AG09309 (cell line): ENCODE results near the gene LDLRAD4.

Experiments
- DNase-seq: peaks from one replicate; pipeline ENCODE4 v3.0.0-alpha.2; 2010; ENCODE audit warnings: low read depth
- H3K4me3 ChIP-seq: 2 replicates; pipeline ENCODE4 v1.5.1; 2011; ENCODE audit warnings: mild to moderate bottlenecking, low read depth, low read length, moderate library complexity; ENCODE audit not compliant: control insufficient read depth
- TF ChIP-seq, protein P1 (sequence below): IDR thresholded peaks from 2 replicates; pipeline ENCODE4 v1.5.1; 2011; ENCODE audit warnings: mild to moderate bottlenecking, low read depth, low read length, inconsistent platforms; ENCODE audit not compliant: insufficient read depth, control insufficient read depth; ENCODE audit errors: missing control alignments

Gene LDLRAD4

DNA sequence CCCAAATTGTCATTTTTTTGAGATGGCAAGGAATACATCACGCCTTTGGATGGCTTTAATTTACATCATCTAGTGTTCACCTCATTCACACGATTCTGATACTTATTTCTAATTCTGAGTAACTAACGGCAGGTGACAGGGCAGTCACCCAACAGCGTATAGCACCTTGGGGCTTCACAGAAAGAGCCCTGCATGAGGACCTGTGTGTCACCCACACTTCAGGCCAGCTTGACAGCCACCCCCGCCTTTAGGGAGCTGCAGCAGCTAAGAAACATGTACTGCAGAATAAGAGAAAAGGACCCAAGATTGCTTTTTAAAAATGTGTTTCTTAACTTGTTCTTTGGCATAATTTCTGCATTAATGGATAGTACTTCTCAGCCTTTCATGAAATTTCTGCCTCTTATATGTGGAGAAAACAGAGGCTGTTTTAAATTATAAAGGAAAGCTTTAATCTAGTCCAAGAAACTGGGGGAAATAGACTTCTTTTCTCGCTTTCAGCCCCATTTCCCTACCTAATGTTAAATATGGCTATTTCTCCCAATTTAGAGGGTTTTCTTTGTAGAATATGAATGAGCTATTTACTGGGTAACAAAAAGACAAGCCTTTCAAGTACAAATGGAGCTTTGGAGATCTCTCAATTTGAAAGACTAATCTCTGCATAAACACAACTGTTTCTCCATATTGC lies 245.1 kb downstream of the LDLRAD4 start:
- DNase-seq, result no peak
- TF ChIP-seq, protein P1, sequence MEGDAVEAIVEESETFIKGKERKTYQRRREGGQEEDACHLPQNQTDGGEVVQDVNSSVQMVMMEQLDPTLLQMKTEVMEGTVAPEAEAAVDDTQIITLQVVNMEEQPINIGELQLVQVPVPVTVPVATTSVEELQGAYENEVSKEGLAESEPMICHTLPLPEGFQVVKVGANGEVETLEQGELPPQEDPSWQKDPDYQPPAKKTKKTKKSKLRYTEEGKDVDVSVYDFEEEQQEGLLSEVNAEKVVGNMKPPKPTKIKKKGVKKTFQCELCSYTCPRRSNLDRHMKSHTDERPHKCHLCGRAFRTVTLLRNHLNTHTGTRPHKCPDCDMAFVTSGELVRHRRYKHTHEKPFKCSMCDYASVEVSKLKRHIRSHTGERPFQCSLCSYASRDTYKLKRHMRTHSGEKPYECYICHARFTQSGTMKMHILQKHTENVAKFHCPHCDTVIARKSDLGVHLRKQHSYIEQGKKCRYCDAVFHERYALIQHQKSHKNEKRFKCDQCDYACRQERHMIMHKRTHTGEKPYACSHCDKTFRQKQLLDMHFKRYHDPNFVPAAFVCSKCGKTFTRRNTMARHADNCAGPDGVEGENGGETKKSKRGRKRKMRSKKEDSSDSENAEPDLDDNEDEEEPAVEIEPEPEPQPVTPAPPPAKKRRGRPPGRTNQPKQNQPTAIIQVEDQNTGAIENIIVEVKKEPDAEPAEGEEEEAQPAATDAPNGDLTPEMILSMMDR, result no peak
- H3K4me3 ChIP-seq, result no peak overlapping the region

DNA sequence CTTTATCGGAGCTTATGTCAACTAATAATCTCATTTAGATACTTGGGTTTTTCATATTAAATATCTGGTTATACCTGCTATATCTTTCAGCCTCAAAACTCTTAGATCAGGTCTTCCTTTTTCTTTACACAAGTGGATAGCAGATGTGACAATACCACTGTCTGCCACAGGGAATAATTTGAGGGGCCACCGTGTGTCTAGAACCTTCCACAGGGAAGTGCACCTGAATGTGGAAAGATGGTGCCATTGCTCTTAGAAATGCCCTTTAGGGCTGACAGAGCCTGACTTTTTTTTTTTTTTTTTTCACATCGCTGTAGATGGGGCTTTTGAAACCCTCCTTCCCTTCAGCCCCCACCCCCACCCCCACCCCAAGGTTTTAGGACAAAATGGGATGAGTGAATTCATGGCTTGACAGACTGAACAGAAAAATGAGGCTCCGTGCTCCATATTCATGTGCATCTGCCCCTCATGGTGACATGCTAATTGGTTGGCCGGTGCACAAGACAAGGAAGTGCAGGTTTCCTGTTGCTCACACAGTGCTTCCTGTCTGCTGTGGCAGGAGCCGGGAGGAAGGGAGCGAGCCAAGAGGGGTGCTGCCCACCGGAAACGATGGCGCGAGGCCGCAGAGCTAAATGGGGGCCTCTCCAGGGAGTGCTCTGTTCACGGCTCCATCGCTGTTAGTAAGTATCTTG lies 246.0 kb downstream of the LDLRAD4 start:
- H3K4me3 ChIP-seq, result no peak overlapping the region
- DNase-seq, result no peak
- TF ChIP-seq, protein P1, result no peak

DNA sequence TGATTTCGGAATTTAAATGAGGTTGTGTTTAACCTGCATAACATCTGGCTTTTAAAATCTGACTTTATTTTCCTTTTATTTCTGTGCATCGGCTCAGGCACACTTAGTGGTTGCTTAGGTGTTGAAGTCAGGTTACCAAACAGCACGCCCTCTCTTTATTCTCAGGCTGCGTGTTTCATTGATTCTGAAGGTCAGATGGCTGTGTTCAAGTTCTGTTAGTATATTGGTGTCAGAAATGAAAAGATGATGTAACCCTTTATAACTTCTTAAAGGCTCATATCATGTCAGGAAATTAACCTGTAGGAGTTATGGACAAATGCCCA lies 246.5 kb downstream of the LDLRAD4 start:
- no peak overlapping the region for H3K4me3 ChIP-seq
- DNase-seq, result no peak
- TF ChIP-seq, protein P1, result no peak

DNA sequence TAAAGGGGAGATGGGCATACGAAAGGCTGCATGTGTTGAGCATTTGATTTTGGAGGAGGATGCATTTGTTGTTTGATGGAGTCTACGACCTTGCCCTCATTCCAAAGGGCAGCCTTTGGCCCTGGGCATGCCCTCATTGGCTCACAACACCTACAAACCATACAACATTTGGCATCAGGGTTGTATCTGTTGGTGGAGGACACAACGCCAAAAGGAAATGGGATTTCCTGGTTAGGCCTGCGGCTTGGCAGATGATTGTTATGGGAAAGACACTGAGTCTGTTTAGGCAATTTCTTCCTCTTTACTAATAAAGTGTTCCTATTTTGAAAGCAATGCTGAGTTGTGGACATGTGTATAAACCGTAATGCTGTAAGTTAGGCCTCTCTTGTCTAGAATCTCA lies 246.9 kb downstream of the LDLRAD4 start:
- no peak overlapping the region for H3K4me3 ChIP-seq
- TF ChIP-seq, protein P1, result no peak
- DNase-seq, result no peak

DNA sequence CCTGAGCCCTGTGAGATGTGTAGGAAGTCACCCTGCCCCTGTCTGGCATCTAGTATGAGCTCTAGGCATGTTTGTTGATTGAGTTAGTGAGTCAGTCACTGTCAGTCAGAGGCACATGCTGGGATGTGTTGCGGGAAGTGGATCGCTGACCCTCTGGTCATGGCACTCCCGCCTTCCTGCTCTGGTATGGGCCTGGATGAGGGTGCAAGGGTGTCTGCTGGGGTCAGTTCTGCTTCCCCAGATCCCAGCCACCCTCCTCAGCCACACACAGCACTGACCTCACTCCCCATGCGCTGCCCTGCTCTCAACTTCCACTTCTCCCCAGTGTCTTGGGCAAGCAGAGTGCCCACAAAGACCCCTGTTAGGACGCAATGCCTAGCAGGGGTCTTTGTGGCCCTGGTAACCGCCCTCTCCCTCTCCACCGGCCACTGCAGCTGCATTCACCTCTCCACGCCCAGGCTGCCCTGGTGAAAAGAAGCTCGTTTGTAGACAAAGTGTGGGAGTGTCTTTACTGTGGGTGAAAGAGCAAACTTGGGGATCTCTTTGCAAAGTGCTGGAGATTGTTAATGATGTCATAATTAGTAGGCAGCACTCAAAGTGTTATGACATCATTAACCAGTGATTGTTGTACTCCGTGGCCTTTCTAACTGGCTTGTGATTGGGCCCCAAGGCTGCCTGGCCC lies 252.1 kb downstream of the LDLRAD4 start:
- TF ChIP-seq, protein P1, result no peak
- no peak for DNase-seq
- H3K4me3 ChIP-seq, result no peak overlapping the region

DNA sequence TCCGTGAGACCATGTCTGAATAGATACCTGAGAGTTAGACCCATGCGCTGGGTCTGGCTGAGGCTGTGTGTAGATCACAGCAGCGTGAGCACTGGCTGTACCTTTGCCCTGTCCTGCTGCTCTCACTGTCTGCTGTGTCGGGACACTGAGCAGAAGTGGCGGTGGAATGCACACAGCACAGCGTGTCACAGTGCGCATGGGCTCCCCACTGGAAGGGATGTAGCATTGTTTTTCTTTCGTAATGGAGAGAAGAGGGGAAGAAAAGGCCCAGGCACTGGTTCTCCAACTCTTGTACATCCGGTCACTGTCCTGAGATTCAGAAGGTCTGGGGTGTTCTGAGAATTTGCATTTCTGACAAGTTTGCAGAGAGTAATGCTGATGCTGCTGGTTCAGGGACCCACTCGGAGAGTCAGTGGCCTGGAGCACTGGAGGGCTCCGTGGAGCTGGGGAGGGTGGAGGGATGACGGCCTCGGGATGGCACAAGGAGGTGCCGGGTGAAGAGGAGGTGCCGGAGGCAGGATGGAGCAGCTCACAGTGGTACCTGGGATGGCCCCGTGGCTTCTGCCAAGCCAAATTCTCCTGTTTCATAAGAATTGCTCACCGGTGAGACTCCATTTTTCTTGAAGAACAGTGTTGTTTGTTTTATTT lies 252.8 kb downstream of the LDLRAD4 start:
- no peak overlapping the region for H3K4me3 ChIP-seq
- no peak for DNase-seq
- TF ChIP-seq, protein P1, result no peak
